ENCODE measurements around the gene GJC1. TPM values are rescaled to one million over a fixed set of nuclear protein-coding genes. Genes with fewer than 3 reads are reported as not detected.

The GJC1 gene
- polyA plus RNA-seq, 2 of the 4 experiments (the other 2 are of a cell fraction): 21.2 to 22.1 TPM

DNA sequence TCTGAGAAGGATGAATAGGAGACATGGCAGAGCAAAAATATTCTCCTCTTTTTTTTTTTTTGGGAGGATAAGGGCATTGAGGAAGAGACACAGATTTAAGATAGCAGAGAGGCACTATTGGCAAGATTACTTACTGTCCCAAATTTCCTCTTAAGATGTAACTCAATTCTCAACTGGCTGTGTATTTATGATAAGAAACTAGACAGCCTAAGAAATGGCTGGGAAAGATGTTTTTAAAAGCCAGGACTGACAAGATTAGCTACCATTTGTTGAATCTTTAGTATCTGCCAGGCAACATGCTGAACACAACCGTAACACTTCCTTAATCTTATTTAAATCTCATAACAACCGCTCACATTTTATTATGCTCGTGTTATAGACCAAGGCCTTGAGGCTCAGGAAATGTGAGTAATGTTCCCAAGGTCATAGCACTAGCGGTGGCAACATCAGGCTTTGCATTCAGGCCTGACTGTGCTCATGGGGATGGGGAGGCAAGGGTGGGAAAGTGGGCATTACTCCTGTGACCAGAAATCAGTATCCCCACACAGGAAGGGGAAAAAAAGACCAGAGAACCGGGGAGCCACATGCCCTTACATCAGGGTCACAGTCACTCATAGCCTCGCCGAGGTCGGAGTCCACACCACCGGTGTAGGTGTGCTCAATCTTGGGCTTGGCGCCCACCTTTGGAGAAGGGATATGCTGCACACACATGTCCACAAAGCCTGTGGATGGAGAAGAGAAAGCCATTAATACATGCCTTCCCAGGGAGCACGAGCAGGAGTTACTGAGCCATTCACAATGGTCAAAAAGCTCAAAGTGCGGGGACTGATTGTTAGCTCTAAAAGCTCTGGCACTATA, 33.2 kb upstream of the GJC1 start:
- no peak for DNase-seq (ENCODE audit: low read depth in 1 of 2, low spot score in 1 of 2)
- CTCF ChIA-PET: interaction anchor here (0.7 to 45.1 kb wide), 13 partner anchors 12 to 310 kb away, joined by 3 to 1787 read pairs (median 20); partner anchors contain the start of gene HIGD1B
- no peak for ATAC-seq
- FAIRE-seq: no peak
- Histone ChIP-seq H3K27ac (no peak overlapping the region), H3K4me2 (no peak overlapping the region), H3K4me3 (no peak overlapping the region), H3K4me1 (no peaks in the 10 kb centered on the region), H3K9me3 (no peaks in the 10 kb centered on the region)
- POLR2A ChIA-PET: interaction anchor here (1.0 kb wide), 1 partner anchor 88 kb away, joined by 4 read pairs; no protein-coding TSS in a partner anchor
- WGBS (ENCODE audit: missing lambda C conversion rate): 88% methylated on average over 12 of the region's 12 CpGs
- TF ChIP-seq ELK1 (IDR thresholded peaks at IDR 0.05; ENCODE audit: low read depth, low read length): no peak
- no peak for TF ChIP-seq JUN (IDR thresholded peaks at IDR 0.05)

- CTCF ChIA-PET: interaction anchor here (0.6 to 45.1 kb wide), 11 partner anchors 11 to 535 kb away, joined by 3 to 1787 read pairs (median 6); partner anchors contain the start of gene HIGD1B
- no peak for TF ChIP-seq HOXA7 (CRISPR knock-in tag; IDR thresholded peaks at IDR 0.05)
- no peak for TF ChIP-seq EHMT2 (IDR thresholded peaks at IDR 0.05; ENCODE audit: low read depth)
- TF ChIP-seq HOXB5 (CRISPR knock-in tag; IDR thresholded peaks at IDR 0.05): no peak
- TF ChIP-seq ZFP36 (IDR thresholded peaks at IDR 0.05; ENCODE audit: borderline replicate concordance, partially characterized antibody): no peak
- TF ChIP-seq CBX8 (IDR thresholded peaks at IDR 0.05): no peak
- no peak for TF ChIP-seq CHD4 (IDR thresholded peaks at IDR 0.05; ENCODE audit: borderline replicate concordance)
- TF ChIP-seq ATOH8 (CRISPR knock-in tag; IDR thresholded peaks at IDR 0.05; ENCODE audit: low read depth): no peak
- TF ChIP-seq ELK1 (IDR thresholded peaks at IDR 0.05; ENCODE audit: low read depth, low read length): no peak
- no peak for TF ChIP-seq CEBPB (IDR thresholded peaks at IDR 0.05)
- TF ChIP-seq RFX5 (IDR thresholded peaks at IDR 0.05): no peak
- no peak for TF ChIP-seq JUNB (IDR thresholded peaks at IDR 0.05)
- TF ChIP-seq, protein P1, sequence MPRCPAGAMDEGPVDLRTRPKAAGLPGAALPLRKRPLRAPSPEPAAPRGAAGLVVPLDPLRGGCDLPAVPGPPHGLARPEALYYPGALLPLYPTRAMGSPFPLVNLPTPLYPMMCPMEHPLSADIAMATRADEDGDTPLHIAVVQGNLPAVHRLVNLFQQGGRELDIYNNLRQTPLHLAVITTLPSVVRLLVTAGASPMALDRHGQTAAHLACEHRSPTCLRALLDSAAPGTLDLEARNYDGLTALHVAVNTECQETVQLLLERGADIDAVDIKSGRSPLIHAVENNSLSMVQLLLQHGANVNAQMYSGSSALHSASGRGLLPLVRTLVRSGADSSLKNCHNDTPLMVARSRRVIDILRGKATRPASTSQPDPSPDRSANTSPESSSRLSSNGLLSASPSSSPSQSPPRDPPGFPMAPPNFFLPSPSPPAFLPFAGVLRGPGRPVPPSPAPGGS (IDR thresholded peaks at IDR 0.05): no peak
- TF ChIP-seq HMGXB4 (CRISPR knock-in tag; IDR thresholded peaks at IDR 0.05; ENCODE audit: borderline replicate concordance): no peak
- no peak for TF ChIP-seq JUN (IDR thresholded peaks at IDR 0.05)
- no peak for TF ChIP-seq RAD21 (conservative IDR thresholded peaks at IDR 0.05 in 1 of 2, IDR thresholded peaks at IDR 0.05 in 1 of 2)
- no peak for TF ChIP-seq SMC3 (IDR thresholded peaks at IDR 0.05)
- TF ChIP-seq EP300 (IDR thresholded peaks at IDR 0.05): no peak
- no peak for TF ChIP-seq KDM1A (IDR thresholded peaks at IDR 0.05; ENCODE audit: low read depth)
- no peak for TF ChIP-seq CTCF (IDR thresholded peaks at IDR 0.05)
- no peak for TF ChIP-seq POLR2AphosphoS2 (conservative IDR thresholded peaks at IDR 0.05; ENCODE audit: low read length)
- H3K4me3 ChIP-seq: no peak overlapping the region
- POLR2A ChIA-PET: interaction anchor here (0.6 to 1.0 kb wide), 2 partner anchors 87 to 309 kb away, joined by 3 to 4 read pairs; no protein-coding TSS in a partner anchor
- DNase-seq (ENCODE audit: low read depth in 1 of 2, low spot score in 1 of 2): no peak
- no peaks in the 10 kb centered on the region for H3K9me3 ChIP-seq
- no peak overlapping the region for H3K4me2 ChIP-seq
- ATAC-seq: no peak
- no peaks in the 10 kb centered on the region for H3K4me1 ChIP-seq
- no peak overlapping the region for H3K27ac ChIP-seq
- 96% methylated on average over 7 of the region's 9 CpGs for WGBS (ENCODE audit: missing lambda C conversion rate)
- no peak for FAIRE-seq
These were observed 32.3 kb upstream of the GJC1 start for GRCh38 chr17:44862278-44862914.
